B cell (primary cell): ENCODE results near the gene ELF1. TPM values are rescaled to one million over a fixed set of nuclear protein-coding genes. Genes with fewer than 3 reads are reported as not detected.

ENCODE experiments used
- ATAC-seq: fragments of 200-7000 bp; cut with Tn5 transposase; one replicate; pipeline ENCODE4 v1.10.0; 2021; ENCODE audit warnings: low read depth, mild to moderate bottlenecking, moderate number of reproducible peaks, moderate library complexity
- CTCF ChIA-PET: fragments of 350-600 bp; sonication (Branson Sonifier 250); formaldehyde crosslinking; loops from one replicate; lab custom pipeline; 2021; ENCODE audit warnings: antibody characterized with exemption, inconsistent platforms; lab: Charles Lee
- POLR2A ChIA-PET: fragments of 350-600 bp; sonication (Branson Sonifier 250); formaldehyde crosslinking; loops from one replicate; lab custom pipeline; 2021; ENCODE audit warnings: antibody characterized with exemption; lab: Charles Lee
- DNase-seq: peaks from one replicate; pipeline ENCODE4 v3.0.0; 2013
- H2AFZ ChIP-seq: 2 replicates; pipeline ENCODE4 v1.6.1; 2012; ENCODE audit warnings: mild to moderate bottlenecking, low read depth, low read length; ENCODE audit not compliant: insufficient read depth, poor library complexity, severe bottlenecking
- H3K27ac ChIP-seq, 2 donors: 1 replicate in 1 of 2; 2 replicates in 1 of 2; pipeline ENCODE4 v1.5.1; 2012 to 2013; ENCODE audit warnings: low read length in 2 of 2, mild to moderate bottlenecking in 2 of 2, moderate library complexity in 1 of 2
- H3K27me3 ChIP-seq, 4 experiments: fragments of 200-600 bp in 1 of 4; sonication (generic) in 1 of 4; replicated peaks in 1 of 4; 1 replicate in 2 of 4; 2 replicates in 2 of 4; pipeline versions ENCODE4 v1.6.1 to v1.7.0; 2013 to 2016; ENCODE audit warnings: low read length in 3 of 4, mild to moderate bottlenecking in 2 of 4, mixed read lengths in 1 of 4, moderate library complexity in 1 of 4; ENCODE audit not compliant: insufficient read depth in 4 of 4, control insufficient read depth in 3 of 4; ENCODE audit errors: control extremely low read depth in 1 of 4
- H3K36me3 ChIP-seq, 2 experiments: replicated peaks in 1 of 2; 1 replicate in 1 of 2; 2 replicates in 1 of 2; pipeline versions ENCODE4 v1.6.1 to v1.7.1; 2013; ENCODE audit warnings: low read length in 1 of 2; ENCODE audit not compliant: insufficient read depth in 2 of 2, control insufficient read depth in 1 of 2; ENCODE audit errors: control extremely low read depth in 1 of 2, extremely low read depth in 1 of 2
- H3K4me1 ChIP-seq, 2 donors: fragments of 200-600 bp in 1 of 2; sonication (generic) in 1 of 2; 1 replicate in 1 of 2; 2 replicates in 1 of 2; pipeline versions ENCODE4 v1.5.1 to v1.6.1; 2013 to 2017; ENCODE audit warnings: low read length in 2 of 2; ENCODE audit not compliant: control insufficient read depth in 2 of 2, insufficient read depth in 2 of 2
- H3K4me2 ChIP-seq: replicated peaks from 2 replicates; pipeline ENCODE3; 2012; ENCODE audit warnings: mild to moderate bottlenecking, low read depth, low read length; ENCODE audit not compliant: poor library complexity, severe bottlenecking
- H3K4me3 ChIP-seq, 5 experiments: fragments of 200-600 bp in 1 of 5; sonication (generic) in 1 of 5; 1 replicate in 3 of 5; 2 replicates in 2 of 5; pipeline versions ENCODE4 v1.5.1 to v1.7.0; 2011 to 2016; ENCODE audit warnings: low read length in 4 of 5, mild to moderate bottlenecking in 4 of 5, low read depth in 2 of 5, control low read depth in 1 of 5, moderate library complexity in 1 of 5; ENCODE audit not compliant: insufficient read depth in 1 of 5; ENCODE audit errors: control extremely low read depth in 1 of 5, extremely low read depth in 1 of 5
- H3K79me2 ChIP-seq: fragments of 200-600 bp; sonication (generic); one replicate; pipeline ENCODE4 v1.6.0; 2016; ENCODE audit warnings: low read length; ENCODE audit not compliant: control insufficient read depth, insufficient read depth
- H3K9ac ChIP-seq: fragments of 200-600 bp; sonication (generic); 2 replicates; pipeline ENCODE4 v1.6.1; 2017; ENCODE audit warnings: mild to moderate bottlenecking, low read length, moderate library complexity
- H3K9me3 ChIP-seq, 3 donors: one replicate each; pipeline versions ENCODE4 v1.6.1 to v1.7.1; 2013; ENCODE audit warnings: low read length in 2 of 3; ENCODE audit not compliant: control insufficient read depth in 2 of 3, insufficient read depth in 1 of 3; ENCODE audit errors: control extremely low read depth in 1 of 3
- H4K20me1 ChIP-seq: 2 replicates; pipeline ENCODE4 v1.6.0; 2012; ENCODE audit warnings: mild to moderate bottlenecking, low read length; ENCODE audit not compliant: insufficient read depth, control insufficient read depth, poor library complexity, severe bottlenecking
- H3K27ac Mint-ChIP-seq: one replicate; pipeline ENCODE4 v1.8.0; 2021; ENCODE audit warnings: mixed read lengths
- H3K27me3 Mint-ChIP-seq: one replicate; pipeline ENCODE4 v1.8.0; 2021; ENCODE audit warnings: mixed read lengths
- H3K4me1 Mint-ChIP-seq: one replicate; pipeline ENCODE4 v1.8.0; 2021; ENCODE audit warnings: mixed read lengths
- H3K4me3 Mint-ChIP-seq: one replicate; pipeline ENCODE4 v1.8.0; 2021; ENCODE audit warnings: mixed read lengths
- H3K9me3 Mint-ChIP-seq: one replicate; pipeline ENCODE4 v1.8.0; 2022; ENCODE audit warnings: mixed read lengths; ENCODE audit not compliant: insufficient read depth
- EZH2 ChIP-seq: IDR thresholded peaks from 2 replicates; pipeline ENCODE4 v1.6.1; 2012; ENCODE audit warnings: borderline replicate concordance, low read depth, mild to moderate bottlenecking, moderate library complexity, low read length; ENCODE audit not compliant: insufficient read depth, poor library complexity, severe bottlenecking
- WGBS: methylation state at CpG from one replicate; pipeline ENCODE4 v1.1.5; 2013; ENCODE audit warnings: missing lambda C conversion rate; ENCODE audit not compliant: insufficient coverage; 5-methylcytosine and 5-hydroxymethylcytosine counted together
- intact Hi-C: fragments of 100-400 bp; cut with micrococcal nuclease; formaldehyde crosslinking; loops from one replicate; pipeline ENCODE4 v1.10.0; 2022
- polyA plus RNA-seq: library from polyadenylated mRNA; depleted of rRNA; stranded (reverse); fragments of >200 nt; gene quantifications from 2 replicates; pipeline ENCODE4 v1.2.3, GENCODE V29; 2012
- total RNA-seq, 2 donors: library from RNA; stranded (reverse); fragments of 120-200 nt in 1 of 2; gene quantifications; 1 replicate in 1 of 2; 2 replicates in 1 of 2; pipeline versions ENCODE4 v1.2.3 to v1.2.4, GENCODE V29; 2013 to 2022
- TF ChIP-seq, protein P1 (sequence below): fragments of 200-600 bp; IDR thresholded peaks from one replicate; pipeline ENCODE4 v1.8.0; 2022; ENCODE audit warnings: antibody characterized with exemption, mild to moderate bottlenecking

The ELF1 gene
- total and polyA plus RNA-seq, 2 donors (not counting 1 experiment from before 2014, with no cell fraction given), result 62.0 to 186 TPM

DNA sequence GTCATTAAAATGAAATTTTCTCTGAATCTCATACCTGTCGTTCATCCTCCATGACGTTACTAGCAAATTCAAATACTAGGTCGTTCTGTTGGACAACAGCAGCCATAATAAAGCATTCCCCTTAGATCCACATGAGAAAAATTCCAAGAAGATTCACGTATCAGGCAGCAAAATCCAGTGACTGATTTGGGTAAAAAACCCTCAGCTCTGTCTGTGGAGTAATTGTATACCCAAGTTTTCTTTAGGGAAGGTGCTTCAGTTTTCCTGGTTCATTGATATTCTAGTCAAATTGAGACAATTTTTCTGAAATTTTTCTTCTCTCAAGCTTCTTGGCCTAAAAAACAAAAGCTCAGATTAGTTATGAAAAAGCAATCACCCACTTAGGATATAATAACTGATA, 37.2 kb downstream of the ELF1 start:
- H3K4me1 ChIP-seq, result peaks cover 60 to 63% of the 10 kb centered on the region in 2 donors
- no peaks in the 10 kb centered on the region for H3K9me3 Mint-ChIP-seq
- H3K4me3 ChIP-seq, result peak overlapping the region; percentile 39 to 94 (median 62)
- peaks cover 10% of the 10 kb centered on the region for H4K20me1 ChIP-seq
- peak overlapping the region; percentile 94 to 97 for H3K27ac ChIP-seq
- peaks cover 0 to 1% (median 0%) of the 10 kb centered on the region in 3 donors for H3K9me3 ChIP-seq
- peaks cover 100% of the 10 kb centered on the region for H3K79me2 ChIP-seq
- POLR2A ChIA-PET, result interaction anchor here (0.7 to 0.9 kb wide), 2 partner anchors 9 to 79 kb away, joined by 3 to 4 read pairs; partner anchors contain the start of gene WBP4
- peaks cover 71% of the 10 kb centered on the region for H3K4me1 Mint-ChIP-seq
- H3K4me3 Mint-ChIP-seq, result peak overlapping the region; percentile 91
- no peaks in the 10 kb centered on the region for H3K27me3 ChIP-seq
- H3K4me2 ChIP-seq, result peak overlapping the region; percentile 77
- ATAC-seq (no peak), DNase-seq (peak; percentile 23)
- H3K36me3 ChIP-seq, result peaks cover 4 to 12% of the 10 kb centered on the region in 2 experiments
- intact Hi-C loops, result loop anchor here (1.0 to 10.0 kb wide), 7 partner anchors 8 to 213 kb away; partner anchors contain the start of genes KBTBD7, MRPS31 and WBP4
- CTCF ChIA-PET, result interaction anchor here (0.7 to 1.3 kb wide), 6 partner anchors 9 to 75 kb away, joined by 3 to 7 read pairs (median 3); no protein-coding TSS in a partner anchor
- TF ChIP-seq EZH2, result no peak
- TF ChIP-seq, protein P1, sequence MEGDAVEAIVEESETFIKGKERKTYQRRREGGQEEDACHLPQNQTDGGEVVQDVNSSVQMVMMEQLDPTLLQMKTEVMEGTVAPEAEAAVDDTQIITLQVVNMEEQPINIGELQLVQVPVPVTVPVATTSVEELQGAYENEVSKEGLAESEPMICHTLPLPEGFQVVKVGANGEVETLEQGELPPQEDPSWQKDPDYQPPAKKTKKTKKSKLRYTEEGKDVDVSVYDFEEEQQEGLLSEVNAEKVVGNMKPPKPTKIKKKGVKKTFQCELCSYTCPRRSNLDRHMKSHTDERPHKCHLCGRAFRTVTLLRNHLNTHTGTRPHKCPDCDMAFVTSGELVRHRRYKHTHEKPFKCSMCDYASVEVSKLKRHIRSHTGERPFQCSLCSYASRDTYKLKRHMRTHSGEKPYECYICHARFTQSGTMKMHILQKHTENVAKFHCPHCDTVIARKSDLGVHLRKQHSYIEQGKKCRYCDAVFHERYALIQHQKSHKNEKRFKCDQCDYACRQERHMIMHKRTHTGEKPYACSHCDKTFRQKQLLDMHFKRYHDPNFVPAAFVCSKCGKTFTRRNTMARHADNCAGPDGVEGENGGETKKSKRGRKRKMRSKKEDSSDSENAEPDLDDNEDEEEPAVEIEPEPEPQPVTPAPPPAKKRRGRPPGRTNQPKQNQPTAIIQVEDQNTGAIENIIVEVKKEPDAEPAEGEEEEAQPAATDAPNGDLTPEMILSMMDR, result no peak
- no peak overlapping the region for H2AFZ ChIP-seq
- H3K27me3 Mint-ChIP-seq, result no peaks in the 10 kb centered on the region
- peak overlapping the region; percentile 89 for H3K27ac Mint-ChIP-seq
- H3K9ac ChIP-seq, result peak overlapping the region; percentile 65
- 0% methylated on average over 3 of the region's 4 CpGs for WGBS

DNA sequence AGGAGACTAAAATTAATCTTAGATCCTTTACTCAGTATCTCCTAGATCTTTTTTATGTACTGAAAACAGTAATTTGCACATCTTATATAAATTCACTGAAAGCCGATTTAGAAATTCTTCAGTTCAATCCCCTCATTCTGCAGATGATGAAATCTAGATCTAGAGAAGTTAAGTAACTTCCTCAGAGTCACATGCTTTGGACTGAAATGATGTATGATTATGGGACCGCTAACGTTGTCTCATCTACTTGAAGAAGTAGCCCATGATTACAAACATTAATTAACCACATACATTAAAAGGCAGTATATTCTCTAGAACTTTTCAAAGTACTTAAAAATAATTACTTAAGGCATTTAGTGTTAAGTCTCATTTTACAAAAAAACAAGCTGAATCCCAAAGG, 37.8 kb downstream of the ELF1 start:
- Histone ChIP-seq H4K20me1 (peaks cover 12% of the 10 kb centered on the region), H3K4me2 (peak overlapping the region; percentile 77), H3K4me1 (peaks cover 62 to 63% of the 10 kb centered on the region in 2 donors), H3K27ac (peak overlapping the region; percentile 94 to 97), H3K9me3 (no peaks in the 10 kb centered on the region), H3K4me3 (peak overlapping the region; percentile 39 to 94 (median 62)), H3K79me2 (peaks cover 100% of the 10 kb centered on the region), H3K36me3 (peaks cover 4 to 13% of the 10 kb centered on the region in 2 experiments), H2AFZ (no peak overlapping the region), H3K27me3 (no peaks in the 10 kb centered on the region), H3K9ac (peak overlapping the region; percentile 65)
- CTCF ChIA-PET, result interaction anchor here (0.7 to 1.3 kb wide), 6 partner anchors 9 to 75 kb away, joined by 3 to 7 read pairs (median 3); no protein-coding TSS in a partner anchor
- ATAC-seq (peak; percentile 23), DNase-seq (peak; percentile 71)
- TF ChIP-seq EZH2, result no peak
- TF ChIP-seq, protein P1, result no peak
- no peaks in the 10 kb centered on the region for H3K9me3 Mint-ChIP-seq
- peaks cover 74% of the 10 kb centered on the region for H3K4me1 Mint-ChIP-seq
- POLR2A ChIA-PET, result interaction anchor here (0.7 to 0.9 kb wide), 2 partner anchors 9 to 79 kb away, joined by 3 to 4 read pairs; partner anchors contain the start of gene WBP4
- H3K4me3 Mint-ChIP-seq, result peak overlapping the region; percentile 91
- no peaks in the 10 kb centered on the region for H3K27me3 Mint-ChIP-seq
- intact Hi-C loops, result loop anchor here (5.0 to 10.0 kb wide), 2 partner anchors 209 to 213 kb away; partner anchors contain the start of genes KBTBD7 and MRPS31
- no CpG with 5 or more reads among the region's 3 CpGs for WGBS
- peak overlapping the region; percentile 81 for H3K27ac Mint-ChIP-seq
